Neuronal stem cell (in vitro differentiated cells): ENCODE data around the gene IFNA8.
"Not testable (repeated sequence)": the region's sequence is repeated elsewhere in the genome, so short reads cannot be mapped to it uniquely, and the experiment has no call there.

Experiments used
- DNase-seq: peaks from one replicate; pipeline ENCODE4 v3.0.0-alpha.2; 2013; ENCODE audit warnings: low spot score
- H2AFZ ChIP-seq: one replicate; pipeline ENCODE4 v1.6.1; 2013; ENCODE audit warnings: mild to moderate bottlenecking, low read length, inconsistent platforms
- H2AK5ac ChIP-seq: 2 replicates; pipeline ENCODE4 v1.6.1; 2013; ENCODE audit warnings: low read depth, mild to moderate bottlenecking, inconsistent platforms, low read length, moderate library complexity, mixed read lengths
- H2BK120ac ChIP-seq: 2 replicates; pipeline ENCODE4 v1.6.1; 2013; ENCODE audit warnings: low read depth, mild to moderate bottlenecking, inconsistent platforms, low read length, moderate library complexity, mixed read lengths
- H2BK12ac ChIP-seq: one replicate; pipeline ENCODE4 v1.6.1; 2013; ENCODE audit warnings: low read length, inconsistent platforms
- H2BK15ac ChIP-seq: 2 replicates; pipeline ENCODE4 v1.6.1; 2013; ENCODE audit warnings: mild to moderate bottlenecking, low read length, inconsistent platforms, mixed read lengths
- H2BK5ac ChIP-seq: one replicate; pipeline ENCODE4 v1.6.1; 2013; ENCODE audit warnings: inconsistent platforms, mild to moderate bottlenecking, low read length, moderate library complexity
- H3K14ac ChIP-seq: one replicate; pipeline ENCODE4 v1.6.1; 2013; ENCODE audit warnings: low read length, inconsistent platforms
- H3K18ac ChIP-seq: 2 replicates; pipeline ENCODE4 v1.6.1; 2013; ENCODE audit warnings: low read length, inconsistent platforms
- H3K23ac ChIP-seq: 2 replicates; pipeline ENCODE4 v1.6.1; 2013; ENCODE audit warnings: low read depth, mild to moderate bottlenecking, mixed read lengths, low read length, inconsistent platforms; ENCODE audit not compliant: poor library complexity
- H3K27ac ChIP-seq: replicated peaks from 3 replicates; pipeline ENCODE4 v1.5.1; 2013; ENCODE audit warnings: low read length, inconsistent platforms
- H3K27me3 ChIP-seq, 3 experiments: 2 replicates each; pipeline ENCODE4 v1.6.1; 2013; ENCODE audit warnings: low read length in 3 of 3, mild to moderate bottlenecking in 2 of 3, inconsistent platforms in 1 of 3, low read depth in 1 of 3, mixed read lengths in 1 of 3, moderate library complexity in 1 of 3; ENCODE audit not compliant: control insufficient read depth in 3 of 3, insufficient read depth in 3 of 3
- H3K36me3 ChIP-seq, 2 donors: replicated peaks in 1 of 2; 2 replicates each; pipeline ENCODE4 v1.6.1; 2013; ENCODE audit warnings: low read length in 2 of 2; ENCODE audit not compliant: control insufficient read depth in 2 of 2, insufficient read depth in 2 of 2
- H3K4ac ChIP-seq: 2 replicates; pipeline ENCODE4 v1.6.1; 2013; ENCODE audit warnings: inconsistent platforms, mild to moderate bottlenecking, low read length, moderate library complexity
- H3K4me1 ChIP-seq, 2 donors: 1 replicate in 1 of 2; 2 replicates in 1 of 2; pipeline ENCODE4 v1.6.1; 2013; ENCODE audit warnings: low read length in 2 of 2, low read depth in 1 of 2; ENCODE audit not compliant: control insufficient read depth in 2 of 2, insufficient read depth in 1 of 2
- H3K4me2 ChIP-seq: one replicate; pipeline ENCODE4 v1.6.1; 2013; ENCODE audit warnings: mild to moderate bottlenecking, low read length, inconsistent platforms; ENCODE audit not compliant: insufficient read depth, poor library complexity, severe bottlenecking
- H3K4me3 ChIP-seq, 2 donors: 2 replicates each; pipeline ENCODE4 v1.5.1; 2013; ENCODE audit warnings: low read length in 2 of 2, mild to moderate bottlenecking in 2 of 2, inconsistent platforms in 1 of 2, moderate library complexity in 1 of 2
- H3K79me1 ChIP-seq: one replicate; pipeline ENCODE4 v1.6.1; 2013; ENCODE audit warnings: low read depth, mild to moderate bottlenecking, inconsistent platforms, low read length, moderate library complexity
- H3K9ac ChIP-seq: one replicate; pipeline ENCODE4 v1.6.1; 2013; ENCODE audit warnings: mild to moderate bottlenecking, low read depth, low read length, inconsistent platforms; ENCODE audit not compliant: poor library complexity
- H3K9me3 ChIP-seq, 2 donors: replicated peaks in 1 of 2; 2 replicates each; pipeline versions ENCODE3 to v1.6.1; 2013; ENCODE audit warnings: low read length in 2 of 2, mild to moderate bottlenecking in 2 of 2, inconsistent platforms in 1 of 2, low read depth in 1 of 2, mixed read lengths in 1 of 2, moderate library complexity in 1 of 2; ENCODE audit not compliant: control insufficient read depth in 2 of 2, insufficient read depth in 1 of 2
- H4K8ac ChIP-seq: one replicate; pipeline ENCODE4 v1.6.1; 2013; ENCODE audit warnings: low read depth, mild to moderate bottlenecking, inconsistent platforms, low read length, moderate library complexity
- H4K91ac ChIP-seq: one replicate; pipeline ENCODE4 v1.6.1; 2013; ENCODE audit warnings: low read length, low read depth, mild to moderate bottlenecking, inconsistent platforms; ENCODE audit not compliant: poor library complexity
- WGBS, 2 donors: extraction: QIAGEN DNeasy Blood & Tissue Kit; methylation state at CpG; one replicate each; pipeline ENCODE4 v1.1.7; 2013; ENCODE audit warnings: missing lambda C conversion rate in 2 of 2, mixed read lengths in 1 of 2; ENCODE audit not compliant: insufficient read length in 2 of 2, insufficient replicate concordance in 1 of 2; ENCODE audit errors: extremely low coverage in 2 of 2; 5-methylcytosine and 5-hydroxymethylcytosine counted together

IFNA8 gene

GRCh38 chr9:21440139-21440538 is 31.2 kb downstream of the IFNA8 start, which contains the start of gene IFNA1:
IFNA1 (plus strand) TSS chr9:21440439; CDS start chr9:21440508, 69 bp downstream.
- DNase-seq, result no peak
- Histone ChIP-seq H3K14ac (no peak within 1 kb of the TSS), H3K18ac (no peak within 1 kb of the TSS), H3K9me3 (peaks cover 0 to 2% of the 10 kb centered on the region in 2 donors), H4K91ac (no peak within 1 kb of the TSS), H2BK15ac (no peak within 1 kb of the TSS), H3K36me3 (no peaks in the 10 kb centered on the region), H3K4ac (no peak within 1 kb of the TSS), H3K27me3 (no peaks in the 10 kb centered on the region), H2AK5ac (no peak within 1 kb of the TSS), H3K79me1 (no peaks in the 10 kb centered on the region), H2AFZ (no peak within 1 kb of the TSS), H2BK12ac (no peak within 1 kb of the TSS), H3K4me1 (no peaks in the 10 kb centered on the region), H3K9ac (no peak within 1 kb of the TSS), H2BK120ac (no peak within 1 kb of the TSS), H3K4me3 (no peak within 1 kb of the TSS), H4K8ac (no peak within 1 kb of the TSS), H3K27ac (no peak within 1 kb of the TSS), H3K23ac (no peak within 1 kb of the TSS), H2BK5ac (no peak within 1 kb of the TSS), H3K4me2 (no peak within 1 kb of the TSS)
- WGBS, 2 donors, result no CpG with 5 or more reads among the region's 4 CpGs

- Histone ChIP-seq H2BK5ac (no peak overlapping the region), H2AFZ (no peak overlapping the region), H2BK12ac (no peak overlapping the region), H3K79me1 (no peaks in the 10 kb centered on the region), H3K36me3 (no peaks in the 10 kb centered on the region), H3K9ac (no peak overlapping the region), H3K4me2 (no peak overlapping the region), H4K91ac (no peak overlapping the region), H3K14ac (no peak overlapping the region), H3K9me3 (peaks cover 0 to 2% of the 10 kb centered on the region in 2 donors), H2AK5ac (no peak overlapping the region), H2BK15ac (no peak overlapping the region), H3K27ac (no peak overlapping the region), H3K4me3 (no peak overlapping the region), H4K8ac (no peak overlapping the region), H3K4me1 (no peaks in the 10 kb centered on the region), H2BK120ac (no peak overlapping the region), H3K18ac (no peak overlapping the region), H3K4ac (no peak overlapping the region), H3K23ac (no peak overlapping the region), H3K27me3 (no peaks in the 10 kb centered on the region)
- DNase-seq, result no peak
- no CpG with 5 or more reads among the region's 4 CpGs for whole genome bisulfite sequencing, 2 donors
These were observed 35.1 kb downstream of the IFNA8 start for GRCh38 chr9:21443849-21444625.

GRCh38 chr9:21449312-21449711 is 40.4 kb downstream of the IFNA8 start:
- not testable (repeated sequence) for H4K8ac ChIP-seq, H2BK5ac ChIP-seq, H3K27me3 ChIP-seq, H3K4me3 ChIP-seq, H3K9me3 ChIP-seq, H2AK5ac ChIP-seq, H3K9ac ChIP-seq, H2BK120ac ChIP-seq, DNase-seq, H4K91ac ChIP-seq, H2BK12ac ChIP-seq, H3K27ac ChIP-seq, H3K14ac ChIP-seq, H3K4ac ChIP-seq, H3K4me1 ChIP-seq, H3K18ac ChIP-seq, H3K4me2 ChIP-seq, H3K36me3 ChIP-seq, H2AFZ ChIP-seq, H3K23ac ChIP-seq, H3K79me1 ChIP-seq, H2BK15ac ChIP-seq
- no CpG with 5 or more reads among the region's 5 CpGs for WGBS, 2 donors

GRCh38 chr9:21450733-21451394 is 41.9 kb downstream of the IFNA8 start:
- H3K18ac ChIP-seq, result no peak overlapping the region
- no peak overlapping the region for H2BK120ac ChIP-seq
- no peak overlapping the region for H4K91ac ChIP-seq
- no peak overlapping the region for H3K14ac ChIP-seq
- H3K9me3 ChIP-seq, result no peaks in the 10 kb centered on the region
- H3K23ac ChIP-seq, result no peak overlapping the region
- H3K27ac ChIP-seq, result no peak overlapping the region
- H2BK15ac ChIP-seq, result no peak overlapping the region
- H3K9ac ChIP-seq, result no peak overlapping the region
- no peak overlapping the region for H4K8ac ChIP-seq
- no peak for DNase-seq
- no peaks in the 10 kb centered on the region for H3K36me3 ChIP-seq
- H2AFZ ChIP-seq, result no peak overlapping the region
- no peak overlapping the region for H3K4ac ChIP-seq
- no peak overlapping the region for H3K4me3 ChIP-seq
- no peak overlapping the region for H2AK5ac ChIP-seq
- WGBS, 2 donors, result no CpG with 5 or more reads among the region's 4 CpGs
- H3K4me2 ChIP-seq, result no peak overlapping the region
- H3K4me1 ChIP-seq, result peaks cover 0 to 4% of the 10 kb centered on the region in 2 donors
- no peaks in the 10 kb centered on the region for H3K79me1 ChIP-seq
- no peak overlapping the region for H2BK12ac ChIP-seq
- no peak overlapping the region for H2BK5ac ChIP-seq
- H3K27me3 ChIP-seq, result no peaks in the 10 kb centered on the region
